HepG2 (cell line): Measurements from ENCODE around the gene CEBPB. TPM values are rescaled to one million over a fixed set of nuclear protein-coding genes. Genes with fewer than 3 reads are reported as not detected.
"Not testable (repeated sequence)": the region's sequence is repeated elsewhere in the genome, so short reads cannot be mapped to it uniquely, and the experiment has no call there.

ENCODE experiments used
- ATAC-seq: fragments of 200-7000 bp; cut with Tn5 transposase; 3 replicates; pipeline ENCODE4 v1.9.1; 2020; ENCODE audit warnings: mild to moderate bottlenecking, moderate library complexity
- BruUV-seq: library from RNA; stranded (reverse); fragments of 400-500 nt; replicated peaks from 2 replicates; lab custom pipeline; 2021; lab: Mats Ljungman, UMichigan
- CTCF ChIA-PET: fragments of 300-600 bp; formaldehyde crosslinking; extraction: SDS; loops from one replicate; lab custom pipeline; 2021; ENCODE audit warnings: low total read pairs, inconsistent platforms, low intra/inter-chr PET ratio; lab: Yijun Ruan, JAX
- POLR2A ChIA-PET: fragments of 350-600 bp; sonication (Branson Sonifier 250); formaldehyde crosslinking; loops from one replicate; lab custom pipeline; 2020; ENCODE audit warnings: antibody characterized with exemption, inconsistent platforms; lab: Yijun Ruan, JAX
- DNase-seq: peaks from one replicate; pipeline ENCODE4 v3.0.0-alpha.2; 2015; ENCODE audit warnings: low spot score
- FAIRE-seq: peaks from 3 replicates; lab custom pipeline; 2011; peaks lifted over from hg19 to GRCh38; lab: Jason Lieb, UNC
- H2AFZ ChIP-seq: one replicate; pipeline ENCODE4 v1.6.1; 2011; ENCODE audit warnings: low read length, inconsistent platforms
- H3K27ac ChIP-seq: fragments of 300-600 bp; 3 replicates; pipeline ENCODE4 v1.8.0; 2011; ENCODE audit warnings: mixed run types, mild to moderate bottlenecking, mixed read lengths, low read length, inconsistent platforms; ENCODE audit not compliant: insufficient read depth; ENCODE audit errors: extremely low read length
- H3K27me3 ChIP-seq, 2 experiments: fragments of 200-600 bp in 1 of 2; 2 replicates in 1 of 2; 3 replicates in 1 of 2; pipeline versions ENCODE4 v1.6.0 to v1.8.0; 2011; ENCODE audit warnings: low read length in 2 of 2, mild to moderate bottlenecking in 2 of 2, moderate library complexity in 2 of 2, inconsistent platforms in 1 of 2; ENCODE audit not compliant: insufficient read depth in 2 of 2, control insufficient read depth in 1 of 2
- H3K36me3 ChIP-seq, 2 experiments: fragments of 200-600 bp in 1 of 2; replicated peaks in 1 of 2; 2 replicates in 1 of 2; 3 replicates in 1 of 2; pipeline versions ENCODE4 v1.5.1 to v1.8.0; 2011; ENCODE audit warnings: low read length in 2 of 2, inconsistent platforms in 1 of 2; ENCODE audit not compliant: insufficient read depth in 2 of 2, control insufficient read depth in 1 of 2
- H3K4me1 ChIP-seq: 2 replicates; pipeline ENCODE4 v1.5.1; 2012; ENCODE audit warnings: low read length, inconsistent platforms; ENCODE audit not compliant: insufficient read depth
- H3K4me2 ChIP-seq: 2 replicates; pipeline ENCODE4 v1.6.0; 2011; ENCODE audit warnings: low read depth, low read length, inconsistent platforms
- H3K4me3 ChIP-seq, 3 experiments: fragments of 200-600 bp in 1 of 3; sonication (generic), shearing (Covaris generic) in 1 of 3; replicated peaks in 1 of 3; 2 replicates each; pipeline ENCODE4 v1.5.1; 2011 to 2016; ENCODE audit warnings: low read length in 3 of 3, inconsistent platforms in 2 of 3, low read depth in 2 of 3, mild to moderate bottlenecking in 2 of 3, control low read depth in 1 of 3, mixed read lengths in 1 of 3; ENCODE audit not compliant: insufficient read depth in 1 of 3
- H3K79me2 ChIP-seq: one replicate; pipeline ENCODE4 v1.6.1; 2011; ENCODE audit warnings: low read length, inconsistent platforms; ENCODE audit not compliant: insufficient read depth
- H3K9ac ChIP-seq: 2 replicates; pipeline ENCODE4 v1.6.0; 2011; ENCODE audit warnings: mild to moderate bottlenecking, low read depth, low read length, inconsistent platforms; ENCODE audit not compliant: insufficient read depth
- H3K9me3 ChIP-seq: 2 replicates; pipeline ENCODE4 v1.5.1; 2012; ENCODE audit warnings: mild to moderate bottlenecking, low read length
- H4K20me1 ChIP-seq: 2 replicates; pipeline ENCODE4 v1.6.0; 2011; ENCODE audit warnings: inconsistent platforms, mild to moderate bottlenecking, low read length, moderate library complexity; ENCODE audit not compliant: insufficient read depth
- EEA1 ChIP-seq: sonication (generic); formaldehyde crosslinking; IDR thresholded peaks from 2 replicates; pipeline ENCODE4 v1.5.1; 2020; ENCODE audit warnings: mild to moderate bottlenecking, missing genetic modification reagents, borderline replicate concordance
- ZNF253 ChIP-seq: sonication (generic); formaldehyde crosslinking; IDR thresholded peaks from 2 replicates; pipeline ENCODE4 v1.8.0; 2022; ENCODE audit warnings: mild to moderate bottlenecking, missing genetic modification reagents, borderline replicate concordance
- ZNF468 ChIP-seq: sonication (generic); formaldehyde crosslinking; IDR thresholded peaks from 2 replicates; pipeline ENCODE4 v1.8.0; 2022; ENCODE audit warnings: mild to moderate bottlenecking, moderate library complexity, missing genetic modification reagents
- ZNF629 ChIP-seq: sonication (generic); formaldehyde crosslinking; conservative IDR thresholded peaks from 2 replicates; pipeline ENCODE4 v1.5.0; 2020; ENCODE audit warnings: missing genetic modification reagents
- ZNF709 ChIP-seq: sonication (generic); formaldehyde crosslinking; IDR thresholded peaks from 2 replicates; pipeline ENCODE4 v1.5.0; 2020; ENCODE audit warnings: mild to moderate bottlenecking, missing genetic modification reagents
- ZSCAN20 ChIP-seq: sonication (generic); formaldehyde crosslinking; IDR thresholded peaks from 2 replicates; pipeline ENCODE4 v1.4.0; 2020; ENCODE audit warnings: missing genetic modification reagents, mild to moderate bottlenecking, borderline replicate concordance
- WGBS: methylation state at CpG from one replicate; pipeline ENCODE4 v1.1.6; 2017; ENCODE audit warnings: low lambda C conversion rate; 5-methylcytosine and 5-hydroxymethylcytosine counted together
- in situ Hi-C: cut with HindIII; loops from 2 replicates; pipeline ENCODE4 v1.10.0; 2017; ENCODE audit warnings: low pct_unique_long_range_greater_than_20kb; ENCODE audit not compliant: extremely low pct_ligation_motif_present
- intact Hi-C: fragments of 100-400 bp; cut with micrococcal nuclease; formaldehyde crosslinking; loops from one replicate; pipeline ENCODE4 v1.10.0; 2022; ENCODE audit not compliant: unreplicated experiment
- polyA plus RNA-seq, 8 experiments: library from polyadenylated mRNA; depleted of rRNA in 3 of 8; stranded (reverse) in 7 of 8; unstranded in 1 of 8; fragments of >200 nt; fragmentation: Illumina TruSeq in 4 of 8; extraction: Trizol in 4 of 8; gene quantifications; 2 replicates each; pipeline versions ENCODE4 v1.2.1 to v1.2.3, GENCODE V29; 2011 to 2016; ENCODE audit warnings: low read depth in 4 of 8, missing spikeins in 1 of 8, mixed read lengths in 1 of 8; ENCODE audit not compliant: insufficient read depth in 1 of 8
- total RNA-seq, 5 experiments: library from RNA; depleted of rRNA; stranded (reverse); fragments of >200 nt; fragmentation: Illumina TruSeq; extraction: Trizol; gene quantifications; 2 replicates each; pipeline ENCODE4 v1.2.3, GENCODE V29; 2016; ENCODE audit warnings: low read depth in 1 of 5

CEBPB gene
- total and polyA plus RNA-seq, 2 of the 13 experiments (the other 11 are each of a cell fraction or from before 2014, with no cell fraction given) = 18.5 to 28.2 TPM

- TF ChIP-seq ZNF253 (peak; percentile 92), ZSCAN20 (peak; percentile 68; the same call in 1 of the 2 replicates), EEA1 (CRISPR knock-in tag) (peak; percentile 76; the same call in 1 of the 2 replicates), ZNF709 (CRISPR knock-in tag) (peak; percentile 98), ZNF468 (CRISPR knock-in tag) (peak; percentile 89)
- TF ChIP-seq, all 625 proteins: peak for 458
Measured at GRCh38 chr20:50153500-50154377, 36.9 kb upstream of the CEBPB start, which contains the start of gene PEDS1 (continued).

GRCh38 chr20:50161494-50161893 lies 29.1 kb upstream of the CEBPB start:
- H3K27ac ChIP-seq, POLR2A ChIA-PET: not testable (repeated sequence)

More at GRCh38 chr20:50161494-50161893, 29.1 kb upstream of the CEBPB start:
- H3K36me3 ChIP-seq, FAIRE-seq, H3K27me3 ChIP-seq, CTCF ChIA-PET, H3K9ac ChIP-seq, H2AFZ ChIP-seq, H3K79me2 ChIP-seq, intact Hi-C loops, BruUV-seq, H4K20me1 ChIP-seq, H3K4me2 ChIP-seq, H3K4me3 ChIP-seq, ATAC-seq, DNase-seq, H3K9me3 ChIP-seq, in situ Hi-C loops: not testable (repeated sequence)
- H3K4me1 ChIP-seq = peaks cover 67% of the 10 kb centered on the region
- peak; percentile 64 for TF ChIP-seq ZNF629
- 73% methylated on average over 7 of the region's 7 CpGs for WGBS
